GM18951 (cell line): ENCODE measurements around the gene NPHS1.

Experiments used
- POLR2A ChIP-seq: IDR thresholded peaks from 4 replicates; pipeline ENCODE4 v1.6.1; 2011; ENCODE audit warnings: mild to moderate bottlenecking; ENCODE audit not compliant: insufficient read length, insufficient read depth; ENCODE audit errors: extremely low read depth
- in situ Hi-C: fragments of 300-500 bp; cut with MboI; formaldehyde crosslinking; loops from one replicate; pipeline ENCODE4 v1.12.0; 2022; ENCODE audit warnings: low sequenced_read_pairs, mixed read lengths, inconsistent platforms; ENCODE audit not compliant: unreplicated experiment

NPHS1 gene

DNA sequence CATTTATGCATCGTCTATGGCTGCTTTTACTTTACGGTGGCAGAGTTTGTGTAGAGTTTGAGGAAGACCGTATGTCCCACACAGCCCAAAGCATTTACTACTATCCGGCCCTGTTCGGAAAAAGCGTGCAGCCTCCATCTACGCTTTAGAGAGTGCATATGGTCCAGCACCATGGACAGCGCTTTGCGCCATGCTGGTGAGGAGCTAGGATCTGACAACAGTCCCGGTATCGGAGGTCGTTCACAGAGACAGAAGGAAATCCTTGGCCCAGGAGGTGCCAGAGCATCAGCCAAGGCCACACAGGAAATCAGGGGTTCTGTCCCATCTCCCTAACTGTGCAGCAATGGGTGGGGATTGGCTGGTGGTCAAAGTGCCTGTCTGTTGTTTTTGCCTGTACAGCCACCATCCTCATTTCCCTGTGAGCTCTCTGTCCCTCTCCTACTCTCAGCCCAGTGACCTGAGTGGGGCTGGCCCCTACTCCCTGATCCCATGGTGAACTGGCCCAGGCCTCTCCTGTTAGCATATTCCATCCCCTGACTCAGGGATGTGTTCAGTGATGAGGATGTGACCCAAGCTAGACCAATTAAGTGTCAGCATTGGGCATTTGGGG, 23.5 kb downstream of the NPHS1 start:
- no peak for TF ChIP-seq POLR2A
- in situ Hi-C loops: no loop called here

DNA sequence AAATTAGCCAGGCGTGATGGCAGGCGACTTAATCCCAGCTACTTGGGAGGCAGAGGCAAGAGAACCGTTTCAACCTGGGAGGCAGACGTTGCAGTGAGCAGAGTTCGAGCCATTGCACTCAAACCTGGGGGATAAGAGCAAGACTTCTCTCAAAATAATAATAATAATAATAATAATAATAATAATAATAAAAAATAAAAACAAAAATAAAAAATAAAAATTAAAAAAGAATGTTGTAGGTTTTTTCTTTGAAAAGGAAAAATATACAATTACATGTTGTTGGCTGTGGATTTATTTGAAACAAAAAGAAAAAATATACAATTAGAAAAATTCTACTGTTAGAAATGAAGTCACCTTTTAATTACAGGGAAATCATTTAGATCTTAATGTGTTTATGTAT, 28.2 kb downstream of the NPHS1 start:
- TF ChIP-seq POLR2A: no peak
- in situ Hi-C loops: no loop called here

DNA sequence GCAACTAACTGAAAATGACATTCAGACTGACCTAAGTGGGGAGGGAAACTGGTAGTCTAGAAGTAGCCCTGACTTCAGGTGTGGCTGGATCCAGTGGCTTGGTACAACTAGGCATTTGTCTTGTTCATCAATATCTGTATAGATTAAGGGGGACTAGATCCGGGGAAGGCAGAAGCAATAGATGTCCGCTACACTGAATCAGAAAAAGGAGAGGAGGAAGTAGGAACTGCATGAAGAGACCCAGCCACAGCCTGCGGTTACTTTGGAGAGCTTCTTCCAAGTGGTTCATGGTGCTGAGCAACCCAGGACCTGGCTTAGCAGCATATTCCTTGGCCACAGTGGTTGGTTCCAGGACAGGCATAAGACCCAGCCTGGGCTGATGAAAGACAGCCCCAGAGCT, 29.7 kb downstream of the NPHS1 start:
- TF ChIP-seq POLR2A: no peak
- in situ Hi-C loops: no loop called here

DNA sequence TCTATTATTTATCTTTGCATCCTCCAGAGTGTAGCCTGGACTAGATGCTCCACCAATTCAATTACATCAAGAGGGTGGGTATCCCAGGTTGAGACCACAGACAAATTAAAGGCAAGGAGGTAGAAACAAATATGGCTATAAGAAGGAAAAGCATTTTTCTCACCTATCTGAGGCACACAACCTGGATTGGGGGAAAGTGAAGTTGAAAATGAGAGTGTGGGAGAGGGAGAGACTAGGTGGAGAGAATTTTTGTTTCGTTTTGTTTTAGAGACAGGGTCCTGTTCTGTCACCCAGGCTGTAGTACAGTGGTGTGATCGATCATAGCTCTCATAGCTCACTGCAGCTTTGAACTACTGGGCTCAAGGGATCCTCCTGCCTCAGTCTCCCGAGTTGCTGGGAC, 33.9 kb downstream of the NPHS1 start:
- in situ Hi-C loops: no loop called here
- TF ChIP-seq POLR2A: no peak

DNA sequence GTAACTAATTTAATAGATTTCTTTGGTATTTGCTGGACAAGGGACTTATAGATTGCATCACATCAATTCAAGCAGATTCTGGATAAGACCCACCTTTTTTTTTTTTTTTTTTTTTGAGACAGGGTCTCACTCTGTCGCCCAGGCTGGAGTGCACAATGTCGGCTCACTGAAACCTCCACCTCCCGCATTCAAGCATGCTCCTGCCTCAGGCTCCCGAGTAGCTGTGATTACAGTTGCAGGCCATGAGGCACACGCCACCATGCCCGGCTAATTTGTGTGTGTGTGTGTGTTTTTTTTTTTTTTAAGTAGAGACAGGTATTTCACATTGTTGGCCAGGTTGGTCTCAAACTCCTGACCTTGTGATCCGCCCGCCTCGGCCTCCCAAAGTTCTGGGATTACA, 35.5 kb downstream of the NPHS1 start:
- in situ Hi-C loops: no loop called here
- no peak for TF ChIP-seq POLR2A

DNA sequence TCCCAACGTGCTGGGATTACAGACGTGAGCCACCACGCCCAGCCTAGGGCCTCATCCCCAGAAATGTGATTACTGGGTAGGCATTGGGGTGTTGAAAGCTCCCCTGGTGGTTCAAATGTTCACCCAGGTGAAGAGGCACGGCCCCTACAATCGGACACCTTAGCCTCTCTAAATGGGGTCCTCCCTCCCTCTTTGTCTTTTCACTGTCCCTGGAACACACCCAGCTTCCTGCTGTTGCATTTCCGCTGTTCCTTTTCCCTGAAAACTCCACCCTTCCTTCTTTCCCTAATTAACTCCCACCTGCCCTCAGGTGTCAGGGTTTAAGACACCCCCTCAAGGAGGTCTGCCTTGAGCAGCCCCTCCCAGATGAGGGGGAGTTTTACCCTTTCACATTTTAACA, 36.0 kb downstream of the NPHS1 start:
- in situ Hi-C loops: no loop called here
- TF ChIP-seq POLR2A: no peak

DNA sequence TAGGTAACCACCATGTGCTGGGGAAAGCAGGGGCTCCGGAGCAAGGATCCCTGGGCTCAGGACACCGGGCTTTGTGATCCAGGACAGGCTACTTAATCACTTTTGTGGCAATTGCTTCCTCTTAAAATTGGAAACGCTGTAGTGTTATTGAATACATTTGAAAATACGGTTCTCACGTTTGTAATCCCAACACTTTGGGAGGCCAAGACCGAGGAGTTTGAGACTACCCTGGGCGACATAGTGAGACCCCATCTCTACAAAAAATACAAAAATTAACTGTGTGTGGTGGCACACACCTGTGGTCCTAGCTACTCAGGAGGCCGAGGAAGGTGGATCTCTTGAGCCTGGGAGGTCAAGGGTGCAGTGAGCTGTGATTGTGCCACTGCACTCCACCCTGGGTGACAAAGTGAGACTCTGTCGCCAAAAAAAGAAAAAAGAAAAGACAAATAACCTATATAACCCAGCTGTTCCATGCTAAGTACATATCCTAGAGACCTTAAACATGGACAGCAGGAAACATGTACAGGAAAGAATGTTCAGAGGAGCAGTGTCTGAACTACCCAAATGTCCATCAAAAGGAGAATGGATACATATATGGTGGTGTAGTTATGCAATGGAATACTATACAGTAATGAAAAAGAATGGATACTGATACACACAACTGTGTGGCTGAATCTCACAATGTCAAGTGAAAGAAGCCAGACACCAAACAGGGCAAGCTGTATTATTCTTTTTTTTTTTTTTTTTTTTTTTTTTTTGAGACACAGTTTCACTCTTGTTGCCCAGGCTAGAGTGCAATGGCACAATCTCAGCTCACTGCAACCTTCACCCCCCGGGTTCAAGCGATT, 39.0 kb downstream of the NPHS1 start:
- TF ChIP-seq POLR2A: no peak
- in situ Hi-C loops: no loop called here

DNA sequence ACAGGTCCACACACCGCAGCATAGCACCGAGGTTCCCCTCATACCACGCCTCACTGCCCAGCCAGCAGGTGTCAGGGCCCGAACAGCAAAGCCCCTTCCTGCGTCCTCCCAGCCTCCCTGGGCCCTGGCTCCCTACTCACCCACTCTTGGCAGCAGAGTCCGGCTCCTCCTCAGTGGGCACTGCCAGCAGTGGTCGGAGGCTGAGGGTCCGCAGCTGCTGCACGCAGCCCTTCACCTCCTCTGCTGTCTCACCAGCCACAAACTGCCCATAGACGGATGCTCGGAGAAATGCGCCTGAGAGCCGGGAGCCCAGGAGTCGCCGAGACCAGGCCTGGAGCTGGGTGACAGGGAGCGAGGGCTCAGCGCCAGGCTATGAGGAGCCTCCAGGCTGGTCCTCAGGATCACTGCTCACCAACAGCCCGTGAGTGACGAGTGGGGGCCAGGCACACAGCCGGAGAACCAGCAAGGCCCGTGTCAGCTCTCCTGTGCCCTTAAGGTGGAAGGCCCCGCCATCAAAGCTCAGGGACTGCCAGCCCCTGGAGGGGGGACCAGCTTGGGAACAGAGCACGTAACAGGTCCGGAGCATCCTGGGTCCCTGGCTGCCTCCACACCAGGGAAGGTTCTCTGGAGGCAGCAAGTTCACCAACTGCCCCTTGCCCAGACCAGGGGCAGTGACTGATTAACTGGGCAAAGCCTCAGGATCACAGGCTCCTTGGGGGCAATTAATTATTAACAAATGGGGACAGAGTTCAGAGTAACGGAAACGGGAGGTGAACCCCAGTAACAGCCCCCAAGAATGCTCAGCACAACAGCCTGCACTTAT, 39.9 kb downstream of the NPHS1 start, which contains the start of gene PRODH2:
Gene PRODH2 (minus strand): TSS at position 626 of the 823 bp plus-strand sequence. CDS start 40 bp downstream, at position 586.
- in situ Hi-C loops: no loop called here
- no peak for TF ChIP-seq POLR2A

DNA sequence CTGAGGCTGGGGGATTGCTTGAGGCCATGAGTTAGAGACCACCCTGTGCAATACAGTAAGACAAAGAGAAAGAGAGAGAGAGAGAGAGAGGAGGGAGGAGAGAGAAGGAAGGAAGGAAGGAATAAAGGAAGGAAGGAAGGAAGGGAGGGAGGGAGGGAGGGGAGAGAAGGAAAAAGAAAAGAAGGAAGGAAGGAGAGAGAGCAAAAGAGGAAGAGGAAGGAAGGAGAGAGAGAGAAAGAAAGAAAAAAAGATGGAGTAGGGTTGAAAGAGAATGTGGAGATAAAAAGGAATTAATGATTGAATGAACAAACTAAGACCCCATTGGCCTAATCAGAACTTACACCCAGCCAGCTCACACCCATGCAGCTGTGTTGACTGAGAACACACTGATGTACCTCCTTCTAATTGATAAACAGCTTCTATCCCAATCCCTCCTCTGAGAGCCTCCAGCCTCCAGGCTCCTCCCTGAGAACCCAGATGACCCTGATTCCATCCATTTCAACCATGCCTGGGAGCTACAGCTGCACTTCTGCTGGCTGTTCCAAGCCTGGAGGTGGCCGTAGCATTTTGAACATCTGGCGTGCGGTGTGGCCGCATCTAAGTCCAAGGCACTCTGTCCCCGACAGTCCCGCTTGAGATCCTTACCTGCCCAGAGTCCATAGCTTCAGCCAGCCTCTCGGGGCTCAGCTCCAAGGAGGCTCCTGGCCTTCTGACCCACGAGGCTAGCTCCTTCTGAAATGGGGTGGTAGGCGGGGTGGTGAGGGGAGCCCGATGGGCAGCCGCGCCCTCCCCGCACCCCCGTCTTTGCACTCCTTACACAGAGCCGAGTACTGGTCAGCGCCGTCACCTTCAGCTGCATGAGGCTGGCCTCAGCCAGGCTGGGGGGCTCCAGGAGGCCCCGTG, 40.7 kb downstream of the NPHS1 start:
- in situ Hi-C loops: no loop called here
- no peak for TF ChIP-seq POLR2A

DNA sequence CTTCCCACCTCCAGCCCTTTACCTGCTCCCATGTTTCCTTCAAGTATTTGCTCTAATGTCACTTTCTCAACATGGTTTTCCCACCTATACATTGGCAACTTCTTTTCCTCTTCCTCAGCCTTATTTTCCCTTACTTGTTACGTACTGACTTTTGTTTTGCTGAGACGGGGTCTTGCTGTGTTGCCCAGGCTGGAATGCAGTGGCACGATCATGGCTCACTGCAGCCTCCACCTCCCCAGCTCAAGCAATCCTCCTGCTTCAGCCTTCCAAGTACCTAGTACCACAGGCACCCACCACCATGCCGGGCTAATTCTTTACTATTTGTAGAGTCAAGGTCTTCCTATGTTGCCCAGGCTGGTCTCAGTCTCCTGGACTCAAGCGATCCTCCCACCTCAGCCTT, 44.7 kb downstream of the NPHS1 start:
- no peak for TF ChIP-seq POLR2A
- in situ Hi-C loops: no loop called here

DNA sequence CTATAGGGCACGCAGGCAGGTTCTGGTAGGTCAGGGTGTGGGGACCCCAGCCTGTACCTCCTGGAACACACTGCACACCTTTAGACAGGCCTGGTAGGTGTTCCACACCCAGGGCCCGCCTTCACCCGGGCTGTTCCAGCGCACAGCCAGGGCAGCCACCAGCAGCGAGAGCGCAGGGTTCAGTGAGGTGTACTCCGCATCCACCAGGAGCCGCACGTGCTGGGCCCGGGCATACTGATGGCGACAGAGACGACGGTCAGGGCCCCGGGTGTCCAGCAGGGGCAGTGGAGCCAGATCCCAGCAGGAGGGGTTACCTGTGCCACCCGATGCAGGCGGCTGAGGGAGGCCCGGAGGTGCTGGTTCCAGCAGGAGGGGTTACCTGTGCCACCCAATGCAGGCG, 45.7 kb downstream of the NPHS1 start:
- TF ChIP-seq POLR2A: no peak
- in situ Hi-C loops: no loop called here

DNA sequence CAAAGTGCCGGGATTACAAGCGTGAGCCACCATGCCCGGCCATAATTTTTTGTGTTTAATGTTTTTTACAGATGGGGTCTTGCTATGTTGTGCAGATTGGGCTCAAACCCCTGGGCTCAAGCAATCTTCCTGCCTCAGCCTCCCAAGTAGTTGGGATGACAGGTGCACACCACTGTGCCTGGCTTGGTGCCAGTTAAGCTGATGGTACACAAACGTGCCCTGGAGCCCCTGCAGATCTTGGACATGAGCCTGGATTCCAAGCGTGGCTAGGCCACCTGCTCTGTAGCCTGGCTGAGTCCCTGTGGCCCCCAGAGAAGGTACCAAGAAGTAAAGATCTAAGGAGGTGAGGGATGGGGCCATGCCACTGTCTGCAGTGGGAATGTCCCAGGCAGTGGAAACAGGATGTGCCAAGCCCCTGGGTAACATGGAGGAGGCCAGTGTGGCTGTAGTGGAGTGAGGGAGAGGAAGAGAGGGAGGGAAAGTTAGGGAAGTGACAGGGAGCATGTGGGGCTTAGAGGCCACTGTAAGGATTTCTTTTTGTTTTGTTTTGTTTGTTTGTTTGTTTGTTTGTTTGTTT, 46.7 kb downstream of the NPHS1 start:
- no peak for TF ChIP-seq POLR2A
- in situ Hi-C loops: no loop called here

DNA sequence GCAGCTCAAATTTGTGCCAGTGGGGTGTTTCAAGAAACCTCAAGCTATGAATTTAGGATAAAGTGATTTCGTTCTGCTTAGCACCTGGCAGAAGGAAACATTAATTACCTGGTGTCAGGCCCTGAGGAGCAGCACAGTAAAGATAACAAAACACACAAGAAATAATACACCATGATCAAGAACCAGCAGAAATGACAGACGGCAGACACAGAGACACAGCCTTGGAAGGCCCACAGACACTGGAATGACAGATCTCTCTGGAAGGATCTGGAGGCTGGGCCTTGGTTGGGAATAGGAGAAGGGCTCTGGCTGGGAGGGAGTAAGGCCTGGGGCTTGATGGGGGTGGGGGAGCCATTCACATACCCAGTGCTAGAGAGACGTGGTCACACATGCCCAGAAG, 50.5 kb downstream of the NPHS1 start:
- in situ Hi-C loops: no loop called here

More for the DNA sequence above, 50.5 kb downstream of the NPHS1 start:
- TF ChIP-seq POLR2A: no peak
